DOHH2 (cell line): Measurements from ENCODE around the gene VCL.
A peak's percentile ranks its signal among the peaks of the same experiment; 100 is the strongest.
"Not testable (repeated sequence)": the region's sequence is repeated elsewhere in the genome, so short reads cannot be mapped to it uniquely, and the experiment has no call there.

Experiments
- H3F3A ChIP-seq: fragments of 200-600 bp; sonication (generic), shearing (Covaris generic); 2 replicates; pipeline ENCODE4 v1.6.0; 2016; ENCODE audit warnings: antibody characterized with exemption, mild to moderate bottlenecking; ENCODE audit not compliant: control insufficient read depth, insufficient read depth
- H3K27ac ChIP-seq: fragments of 200-600 bp; sonication (generic); 2 replicates; pipeline ENCODE4 v1.5.1; 2014; ENCODE audit warnings: low read depth, mild to moderate bottlenecking, low read length, moderate library complexity
- H3K27me3 ChIP-seq: fragments of 200-600 bp; sonication (generic); 2 replicates; pipeline ENCODE4 v1.6.1; 2014; ENCODE audit warnings: mild to moderate bottlenecking, low read length, mixed read lengths; ENCODE audit not compliant: control insufficient read depth
- H3K36me3 ChIP-seq: fragments of 200-600 bp; sonication (generic); 2 replicates; pipeline ENCODE4 v1.6.1; 2014; ENCODE audit warnings: mild to moderate bottlenecking, low read length, moderate library complexity, mixed read lengths; ENCODE audit not compliant: control insufficient read depth
- H3K4me1 ChIP-seq: fragments of 200-600 bp; sonication (generic); 2 replicates; pipeline ENCODE4 v1.6.1; 2014; ENCODE audit warnings: mild to moderate bottlenecking, low read length, mixed read lengths; ENCODE audit not compliant: control insufficient read depth
- H3K4me2 ChIP-seq: fragments of 200-600 bp; sonication (generic); 2 replicates; pipeline ENCODE4 v1.6.0; 2014; ENCODE audit warnings: mild to moderate bottlenecking, low read length, moderate library complexity
- H3K4me3 ChIP-seq: fragments of 200-600 bp; sonication (generic); 2 replicates; pipeline ENCODE4 v1.5.1; 2014; ENCODE audit warnings: mild to moderate bottlenecking, low read length, mixed read lengths
- H3K79me2 ChIP-seq: fragments of 200-600 bp; sonication (generic); 2 replicates; pipeline ENCODE4 v1.6.1; 2014; ENCODE audit warnings: mild to moderate bottlenecking, low read length, mixed read lengths; ENCODE audit not compliant: control insufficient read depth
- H3K9me2 ChIP-seq: fragments of 200-600 bp; sonication (generic); replicated peaks from 2 replicates; pipeline ENCODE4 v1.6.1; 2014; ENCODE audit warnings: mild to moderate bottlenecking, low read length, mixed read lengths; ENCODE audit not compliant: control insufficient read depth
- H3K9me3 ChIP-seq: fragments of 200-600 bp; sonication (generic); 2 replicates; pipeline ENCODE4 v1.6.1; 2014; ENCODE audit warnings: antibody characterized with exemption, low read length, mixed read lengths; ENCODE audit not compliant: control insufficient read depth, insufficient read depth
- H4K20me1 ChIP-seq: fragments of 200-600 bp; sonication (generic); 2 replicates; pipeline ENCODE4 v1.6.0; 2014; ENCODE audit warnings: low read depth, mild to moderate bottlenecking, antibody characterized with exemption, low read length, moderate library complexity; ENCODE audit not compliant: control insufficient read depth, insufficient read depth
- EZH2phosphoT487 ChIP-seq: fragments of 200-600 bp; sonication (generic); IDR thresholded peaks from 2 replicates; pipeline ENCODE4 v1.6.1; 2017; ENCODE audit warnings: borderline replicate concordance, mild to moderate bottlenecking, antibody characterized with exemption, low read length, moderate library complexity, mixed read lengths
- TF ChIP-seq, protein P1 (sequence below): fragments of 200-600 bp; sonication (generic); IDR thresholded peaks from one replicate; pipeline ENCODE4 v1.5.1; 2014; ENCODE audit warnings: antibody characterized with exemption, mild to moderate bottlenecking, low read depth, low read length; ENCODE audit not compliant: poor library complexity, severe bottlenecking

The VCL gene

DNA sequence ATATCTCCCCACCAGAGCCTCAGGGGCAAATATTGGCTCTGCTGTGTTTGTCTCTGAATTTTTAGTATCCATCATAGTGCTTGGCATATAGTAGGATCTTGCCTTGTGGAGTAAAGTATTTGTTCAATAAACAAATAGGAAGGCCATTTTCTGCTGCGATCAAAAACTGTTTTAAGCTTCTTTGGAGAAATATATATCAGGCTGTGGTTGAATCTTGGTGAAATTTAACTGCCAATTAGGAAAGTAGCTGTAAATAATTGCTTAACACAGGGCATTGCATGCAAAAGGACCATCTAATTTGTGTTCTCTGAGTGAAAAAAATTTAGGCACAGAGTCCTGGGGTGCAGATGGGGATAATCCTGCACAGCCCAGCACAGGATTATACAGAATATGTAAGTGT, 15.1 kb downstream of the VCL start:
- 0 out of 2 replicates have a peak, but pooled peaks cover 3% of the 10 kb centered on the region for H3K36me3 ChIP-seq
- H3K9me2 ChIP-seq, result no peaks in the 10 kb centered on the region
- H3K4me1 ChIP-seq, result peaks cover 72% of the 10 kb centered on the region
- H3K27ac ChIP-seq, result peak overlapping the region; percentile 96; the same call in 1 of the 2 replicates
- no peaks in the 10 kb centered on the region for H3K27me3 ChIP-seq
- peak overlapping the region; percentile 83 for H3K4me2 ChIP-seq
- H3K4me3 ChIP-seq, result peak overlapping the region; percentile 23
- H4K20me1 ChIP-seq, result no peaks in the 10 kb centered on the region; the same call in 1 of the 2 replicates
- no peak for TF ChIP-seq EZH2phosphoT487
- TF ChIP-seq, protein P1, sequence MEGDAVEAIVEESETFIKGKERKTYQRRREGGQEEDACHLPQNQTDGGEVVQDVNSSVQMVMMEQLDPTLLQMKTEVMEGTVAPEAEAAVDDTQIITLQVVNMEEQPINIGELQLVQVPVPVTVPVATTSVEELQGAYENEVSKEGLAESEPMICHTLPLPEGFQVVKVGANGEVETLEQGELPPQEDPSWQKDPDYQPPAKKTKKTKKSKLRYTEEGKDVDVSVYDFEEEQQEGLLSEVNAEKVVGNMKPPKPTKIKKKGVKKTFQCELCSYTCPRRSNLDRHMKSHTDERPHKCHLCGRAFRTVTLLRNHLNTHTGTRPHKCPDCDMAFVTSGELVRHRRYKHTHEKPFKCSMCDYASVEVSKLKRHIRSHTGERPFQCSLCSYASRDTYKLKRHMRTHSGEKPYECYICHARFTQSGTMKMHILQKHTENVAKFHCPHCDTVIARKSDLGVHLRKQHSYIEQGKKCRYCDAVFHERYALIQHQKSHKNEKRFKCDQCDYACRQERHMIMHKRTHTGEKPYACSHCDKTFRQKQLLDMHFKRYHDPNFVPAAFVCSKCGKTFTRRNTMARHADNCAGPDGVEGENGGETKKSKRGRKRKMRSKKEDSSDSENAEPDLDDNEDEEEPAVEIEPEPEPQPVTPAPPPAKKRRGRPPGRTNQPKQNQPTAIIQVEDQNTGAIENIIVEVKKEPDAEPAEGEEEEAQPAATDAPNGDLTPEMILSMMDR, result no peak
- H3F3A ChIP-seq, result peaks cover 52% of the 10 kb centered on the region
- no peaks in the 10 kb centered on the region for H3K9me3 ChIP-seq
- H3K79me2 ChIP-seq, result peaks cover 83% of the 10 kb centered on the region

DNA sequence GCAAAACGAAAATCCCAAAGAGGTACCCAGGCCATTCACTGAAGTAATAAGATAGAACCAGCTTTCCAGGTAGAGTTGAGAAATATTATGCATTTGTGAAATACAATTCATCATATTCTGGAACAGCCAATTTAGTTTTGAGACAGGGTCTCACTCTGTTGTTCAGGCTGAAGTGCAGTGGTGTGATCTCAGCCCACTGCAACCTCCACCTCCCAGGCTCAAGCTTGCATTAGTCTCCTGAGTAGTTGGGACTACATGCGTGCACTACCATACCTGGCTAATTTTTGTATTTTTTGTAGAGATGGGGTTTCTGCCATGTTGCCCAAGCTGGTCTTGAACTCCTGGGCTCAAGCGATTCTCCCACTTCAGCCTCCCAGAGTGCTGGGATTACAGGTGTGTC, 16.7 kb downstream of the VCL start:
- H3K36me3 ChIP-seq, H3K27me3 ChIP-seq, H3K9me3 ChIP-seq, H3K27ac ChIP-seq, H3K9me2 ChIP-seq, H3K4me3 ChIP-seq, H4K20me1 ChIP-seq: not testable (repeated sequence)
- peaks cover 39% of the 10 kb centered on the region for H3F3A ChIP-seq
- peaks cover 57% of the 10 kb centered on the region for H3K4me1 ChIP-seq
- peak overlapping the region; percentile 83; the same call in 1 of the 2 replicates for H3K4me2 ChIP-seq
- peaks cover 87% of the 10 kb centered on the region for H3K79me2 ChIP-seq

DNA sequence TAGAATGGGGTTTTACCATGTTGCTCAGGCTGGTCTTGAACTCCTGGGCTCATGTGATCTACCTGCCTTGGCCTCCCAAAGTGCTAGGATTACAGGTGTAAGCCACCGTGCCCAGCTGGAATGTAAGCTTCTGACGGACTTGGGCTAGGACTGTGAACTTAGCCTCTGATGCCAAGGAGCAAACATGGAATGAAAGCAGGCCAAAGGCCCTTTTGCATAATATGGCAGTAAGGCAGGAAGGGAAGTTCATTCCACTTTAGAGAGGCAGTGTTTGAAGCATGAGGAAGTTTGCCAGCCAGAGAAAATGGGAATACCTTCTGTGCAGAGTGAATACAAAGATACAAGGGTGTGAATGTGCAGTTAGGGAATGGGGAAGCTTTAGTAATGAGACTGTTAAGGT, 20.3 kb downstream of the VCL start:
- no peaks in the 10 kb centered on the region for H3K9me2 ChIP-seq
- H3K9me3 ChIP-seq, result no peaks in the 10 kb centered on the region
- H3K4me1 ChIP-seq, result peaks cover 46% of the 10 kb centered on the region
- H3K27ac ChIP-seq, result no peak overlapping the region
- no peak overlapping the region for H3K4me2 ChIP-seq
- H3F3A ChIP-seq, result peaks cover 8% of the 10 kb centered on the region
- no peaks in the 10 kb centered on the region for H3K27me3 ChIP-seq
- H3K79me2 ChIP-seq, result peaks cover 79% of the 10 kb centered on the region
- TF ChIP-seq, protein P1, result no peak
- no peak for TF ChIP-seq EZH2phosphoT487
- H4K20me1 ChIP-seq, result no peaks in the 10 kb centered on the region; the same call in 1 of the 2 replicates
- H3K4me3 ChIP-seq, result no peak overlapping the region
- peaks cover 12% of the 10 kb centered on the region for H3K36me3 ChIP-seq

DNA sequence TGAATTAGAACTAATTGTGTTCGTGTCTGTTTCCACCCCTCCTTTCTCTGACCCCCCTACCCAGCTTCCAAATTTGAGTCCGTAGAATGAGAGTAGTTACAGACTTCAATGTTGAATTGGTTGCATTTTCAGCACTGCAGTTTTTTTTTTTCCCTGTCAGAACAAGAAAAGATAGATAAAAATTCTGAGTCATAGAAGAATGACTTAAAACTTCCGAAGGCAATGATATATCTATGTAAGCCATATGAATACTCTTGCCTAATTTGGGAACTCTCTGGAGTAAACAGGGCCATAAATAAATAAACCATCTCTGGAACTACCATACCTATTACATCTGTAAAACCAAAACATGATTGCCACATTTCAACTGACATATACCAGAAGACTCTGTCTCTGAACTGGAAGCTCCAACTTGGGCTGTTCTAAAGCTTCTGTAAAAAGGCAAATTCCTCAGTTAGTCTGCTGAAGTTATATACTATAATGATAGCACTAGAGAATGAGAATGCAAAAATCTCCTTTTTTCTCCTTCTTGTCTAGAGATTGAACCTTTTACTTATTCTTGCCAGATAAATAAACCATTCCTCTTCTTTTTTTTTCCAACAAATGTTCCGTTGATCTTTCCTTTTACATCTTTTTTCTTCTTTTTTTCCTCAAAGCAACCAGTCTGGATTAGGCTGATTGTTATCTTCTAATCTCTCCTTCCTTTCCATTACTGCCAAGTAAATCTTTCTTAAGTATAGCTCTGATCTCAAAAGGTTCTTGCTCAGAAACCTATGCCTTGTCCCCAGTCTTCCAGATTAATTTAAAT, 23.5 kb downstream of the VCL start:
- H3K4me3 ChIP-seq, result no peak overlapping the region
- peaks cover 40% of the 10 kb centered on the region for H3K4me1 ChIP-seq
- peaks cover 11% of the 10 kb centered on the region for H3K36me3 ChIP-seq
- H3K27ac ChIP-seq, result no peak overlapping the region
- H3K9me3 ChIP-seq, result no peaks in the 10 kb centered on the region
- H3F3A ChIP-seq, result no peaks in the 10 kb centered on the region; the same call in 1 of the 2 replicates
- H3K79me2 ChIP-seq, result peaks cover 70% of the 10 kb centered on the region
- H3K4me2 ChIP-seq, result peak overlapping the region; percentile 33
- H4K20me1 ChIP-seq, result peaks cover 5% of the 10 kb centered on the region; the same call in 1 of the 2 replicates
- no peak for TF ChIP-seq EZH2phosphoT487
- TF ChIP-seq, protein P1, result no peak
- no peaks in the 10 kb centered on the region for H3K27me3 ChIP-seq
- H3K9me2 ChIP-seq, result no peaks in the 10 kb centered on the region
